B cell (primary cell): ENCODE measurements around the gene KIAA1217. TPM values are rescaled to one million over a fixed set of nuclear protein-coding genes. Genes with fewer than 3 reads are reported as not detected.

ENCODE experiments used
- ATAC-seq: fragments of 200-7000 bp; cut with Tn5 transposase; one replicate; pipeline ENCODE4 v1.10.0; 2021; ENCODE audit warnings: low read depth, mild to moderate bottlenecking, moderate number of reproducible peaks, moderate library complexity
- CTCF ChIA-PET: fragments of 350-600 bp; sonication (Branson Sonifier 250); formaldehyde crosslinking; loops from one replicate; lab custom pipeline; 2021; ENCODE audit warnings: antibody characterized with exemption, inconsistent platforms; lab: Charles Lee
- POLR2A ChIA-PET: fragments of 350-600 bp; sonication (Branson Sonifier 250); formaldehyde crosslinking; loops from one replicate; lab custom pipeline; 2021; ENCODE audit warnings: antibody characterized with exemption; lab: Charles Lee
- DNase-seq: peaks from one replicate; pipeline ENCODE4 v3.0.0; 2013
- H2AFZ ChIP-seq: 2 replicates; pipeline ENCODE4 v1.6.1; 2012; ENCODE audit warnings: mild to moderate bottlenecking, low read depth, low read length; ENCODE audit not compliant: insufficient read depth, poor library complexity, severe bottlenecking
- H3K27ac ChIP-seq, 2 donors: 1 replicate in 1 of 2; 2 replicates in 1 of 2; pipeline ENCODE4 v1.5.1; 2012 to 2013; ENCODE audit warnings: low read length in 2 of 2, mild to moderate bottlenecking in 2 of 2, moderate library complexity in 1 of 2
- H3K27me3 ChIP-seq, 4 experiments: fragments of 200-600 bp in 1 of 4; sonication (generic) in 1 of 4; replicated peaks in 1 of 4; 1 replicate in 2 of 4; 2 replicates in 2 of 4; pipeline versions ENCODE4 v1.6.1 to v1.7.0; 2013 to 2016; ENCODE audit warnings: low read length in 3 of 4, mild to moderate bottlenecking in 2 of 4, mixed read lengths in 1 of 4, moderate library complexity in 1 of 4; ENCODE audit not compliant: insufficient read depth in 4 of 4, control insufficient read depth in 3 of 4; ENCODE audit errors: control extremely low read depth in 1 of 4
- H3K36me3 ChIP-seq, 2 experiments: replicated peaks in 1 of 2; 1 replicate in 1 of 2; 2 replicates in 1 of 2; pipeline versions ENCODE4 v1.6.1 to v1.7.1; 2013; ENCODE audit warnings: low read length in 1 of 2; ENCODE audit not compliant: insufficient read depth in 2 of 2, control insufficient read depth in 1 of 2; ENCODE audit errors: control extremely low read depth in 1 of 2, extremely low read depth in 1 of 2
- H3K4me1 ChIP-seq, 2 donors: fragments of 200-600 bp in 1 of 2; sonication (generic) in 1 of 2; 1 replicate in 1 of 2; 2 replicates in 1 of 2; pipeline versions ENCODE4 v1.5.1 to v1.6.1; 2013 to 2017; ENCODE audit warnings: low read length in 2 of 2; ENCODE audit not compliant: control insufficient read depth in 2 of 2, insufficient read depth in 2 of 2
- H3K4me2 ChIP-seq: replicated peaks from 2 replicates; pipeline ENCODE3; 2012; ENCODE audit warnings: mild to moderate bottlenecking, low read depth, low read length; ENCODE audit not compliant: poor library complexity, severe bottlenecking
- H3K4me3 ChIP-seq, 5 experiments: fragments of 200-600 bp in 1 of 5; sonication (generic) in 1 of 5; 1 replicate in 3 of 5; 2 replicates in 2 of 5; pipeline versions ENCODE4 v1.5.1 to v1.7.0; 2011 to 2016; ENCODE audit warnings: low read length in 4 of 5, mild to moderate bottlenecking in 4 of 5, low read depth in 2 of 5, control low read depth in 1 of 5, moderate library complexity in 1 of 5; ENCODE audit not compliant: insufficient read depth in 1 of 5; ENCODE audit errors: control extremely low read depth in 1 of 5, extremely low read depth in 1 of 5
- H3K79me2 ChIP-seq: fragments of 200-600 bp; sonication (generic); one replicate; pipeline ENCODE4 v1.6.0; 2016; ENCODE audit warnings: low read length; ENCODE audit not compliant: control insufficient read depth, insufficient read depth
- H3K9ac ChIP-seq: fragments of 200-600 bp; sonication (generic); 2 replicates; pipeline ENCODE4 v1.6.1; 2017; ENCODE audit warnings: mild to moderate bottlenecking, low read length, moderate library complexity
- H3K9me3 ChIP-seq, 3 donors: one replicate each; pipeline versions ENCODE4 v1.6.1 to v1.7.1; 2013; ENCODE audit warnings: low read length in 2 of 3; ENCODE audit not compliant: control insufficient read depth in 2 of 3, insufficient read depth in 1 of 3; ENCODE audit errors: control extremely low read depth in 1 of 3
- H4K20me1 ChIP-seq: 2 replicates; pipeline ENCODE4 v1.6.0; 2012; ENCODE audit warnings: mild to moderate bottlenecking, low read length; ENCODE audit not compliant: insufficient read depth, control insufficient read depth, poor library complexity, severe bottlenecking
- H3K27ac Mint-ChIP-seq: one replicate; pipeline ENCODE4 v1.8.0; 2021; ENCODE audit warnings: mixed read lengths
- H3K27me3 Mint-ChIP-seq: one replicate; pipeline ENCODE4 v1.8.0; 2021; ENCODE audit warnings: mixed read lengths
- H3K4me1 Mint-ChIP-seq: one replicate; pipeline ENCODE4 v1.8.0; 2021; ENCODE audit warnings: mixed read lengths
- H3K4me3 Mint-ChIP-seq: one replicate; pipeline ENCODE4 v1.8.0; 2021; ENCODE audit warnings: mixed read lengths
- H3K9me3 Mint-ChIP-seq: one replicate; pipeline ENCODE4 v1.8.0; 2022; ENCODE audit warnings: mixed read lengths; ENCODE audit not compliant: insufficient read depth
- EZH2 ChIP-seq: IDR thresholded peaks from 2 replicates; pipeline ENCODE4 v1.6.1; 2012; ENCODE audit warnings: borderline replicate concordance, low read depth, mild to moderate bottlenecking, moderate library complexity, low read length; ENCODE audit not compliant: insufficient read depth, poor library complexity, severe bottlenecking
- WGBS: methylation state at CpG from one replicate; pipeline ENCODE4 v1.1.5; 2013; ENCODE audit warnings: missing lambda C conversion rate; ENCODE audit not compliant: insufficient coverage; 5-methylcytosine and 5-hydroxymethylcytosine counted together
- intact Hi-C: fragments of 100-400 bp; cut with micrococcal nuclease; formaldehyde crosslinking; loops from one replicate; pipeline ENCODE4 v1.10.0; 2022
- polyA plus RNA-seq: library from polyadenylated mRNA; depleted of rRNA; stranded (reverse); fragments of >200 nt; gene quantifications from 2 replicates; pipeline ENCODE4 v1.2.3, GENCODE V29; 2012
- total RNA-seq, 2 donors: library from RNA; stranded (reverse); fragments of 120-200 nt in 1 of 2; gene quantifications; 1 replicate in 1 of 2; 2 replicates in 1 of 2; pipeline versions ENCODE4 v1.2.3 to v1.2.4, GENCODE V29; 2013 to 2022
- TF ChIP-seq, protein P1 (sequence below): fragments of 200-600 bp; IDR thresholded peaks from one replicate; pipeline ENCODE4 v1.8.0; 2022; ENCODE audit warnings: antibody characterized with exemption, mild to moderate bottlenecking

Gene KIAA1217
- total and polyA plus RNA-seq, 2 donors (not counting 1 experiment from before 2014, with no cell fraction given) = 0.67 TPM; not detected in 1

- H4K20me1 ChIP-seq = no peaks in the 10 kb centered on the region
- no peak for TF ChIP-seq EZH2
- TF ChIP-seq, protein P1, sequence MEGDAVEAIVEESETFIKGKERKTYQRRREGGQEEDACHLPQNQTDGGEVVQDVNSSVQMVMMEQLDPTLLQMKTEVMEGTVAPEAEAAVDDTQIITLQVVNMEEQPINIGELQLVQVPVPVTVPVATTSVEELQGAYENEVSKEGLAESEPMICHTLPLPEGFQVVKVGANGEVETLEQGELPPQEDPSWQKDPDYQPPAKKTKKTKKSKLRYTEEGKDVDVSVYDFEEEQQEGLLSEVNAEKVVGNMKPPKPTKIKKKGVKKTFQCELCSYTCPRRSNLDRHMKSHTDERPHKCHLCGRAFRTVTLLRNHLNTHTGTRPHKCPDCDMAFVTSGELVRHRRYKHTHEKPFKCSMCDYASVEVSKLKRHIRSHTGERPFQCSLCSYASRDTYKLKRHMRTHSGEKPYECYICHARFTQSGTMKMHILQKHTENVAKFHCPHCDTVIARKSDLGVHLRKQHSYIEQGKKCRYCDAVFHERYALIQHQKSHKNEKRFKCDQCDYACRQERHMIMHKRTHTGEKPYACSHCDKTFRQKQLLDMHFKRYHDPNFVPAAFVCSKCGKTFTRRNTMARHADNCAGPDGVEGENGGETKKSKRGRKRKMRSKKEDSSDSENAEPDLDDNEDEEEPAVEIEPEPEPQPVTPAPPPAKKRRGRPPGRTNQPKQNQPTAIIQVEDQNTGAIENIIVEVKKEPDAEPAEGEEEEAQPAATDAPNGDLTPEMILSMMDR = no peak
- POLR2A ChIA-PET = no interaction called here
- H2AFZ ChIP-seq = no peak overlapping the region
- no peak for DNase-seq
- H3K9me3 ChIP-seq = no peaks in the 10 kb centered on the region
- intact Hi-C loops = no loop called here
- no peaks in the 10 kb centered on the region for H3K9me3 Mint-ChIP-seq
- ATAC-seq = no peak
- no peak overlapping the region for H3K27ac Mint-ChIP-seq
- H3K79me2 ChIP-seq = no peaks in the 10 kb centered on the region
- H3K27ac ChIP-seq = no peak overlapping the region
- H3K4me3 ChIP-seq = no peak overlapping the region
- CTCF ChIA-PET = no interaction called here
- H3K4me2 ChIP-seq = no peak overlapping the region
- no peak overlapping the region for H3K9ac ChIP-seq
- H3K27me3 ChIP-seq = no peaks in the 10 kb centered on the region
- no peak overlapping the region for H3K4me3 Mint-ChIP-seq
- H3K4me1 Mint-ChIP-seq = no peaks in the 10 kb centered on the region
- H3K4me1 ChIP-seq = no peaks in the 10 kb centered on the region
- H3K36me3 ChIP-seq = no peaks in the 10 kb centered on the region
- peaks cover 9% of the 10 kb centered on the region for H3K27me3 Mint-ChIP-seq
- WGBS = 84% methylated on average over 17 of the region's 22 CpGs
Measured at GRCh38 chr10:24552346-24553016, 343.5 kb downstream of the KIAA1217 start.

DNA sequence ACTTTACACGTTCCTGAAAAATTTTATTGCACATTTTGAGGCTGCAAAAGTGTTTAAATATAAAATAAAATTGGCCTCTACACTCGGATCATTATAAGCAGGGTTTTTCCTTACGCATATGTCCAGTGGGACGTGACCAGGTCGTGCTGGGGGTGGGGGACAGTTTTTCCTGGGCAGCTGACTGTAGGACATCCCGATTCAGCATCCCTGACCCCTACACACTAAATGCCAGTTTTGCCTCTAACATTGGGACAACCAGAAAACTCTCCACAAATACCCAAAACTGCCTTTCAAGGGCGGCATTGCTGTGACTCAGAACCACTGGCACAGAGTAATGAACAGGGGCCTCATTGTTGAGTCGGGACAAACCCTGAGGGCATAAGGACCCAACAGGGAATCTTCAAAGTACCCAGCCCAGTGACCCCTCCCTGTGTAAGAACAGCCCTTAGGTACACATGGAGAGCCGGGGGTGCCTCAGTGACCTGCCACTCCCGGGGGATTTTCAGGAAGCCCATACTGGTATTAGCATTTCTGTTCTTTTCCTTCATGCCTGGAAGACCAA lies 344.2 kb downstream of the KIAA1217 start:
- Mint-ChIP-seq H3K4me1 (no peaks in the 10 kb centered on the region), H3K27ac (no peak overlapping the region), H3K4me3 (no peak overlapping the region), H3K27me3 (peaks cover 9% of the 10 kb centered on the region), H3K9me3 (no peaks in the 10 kb centered on the region)
- no peaks in the 10 kb centered on the region for H3K36me3 ChIP-seq
- ATAC-seq (no peak), DNase-seq (no peak)
- POLR2A ChIA-PET = no interaction called here
- no peaks in the 10 kb centered on the region for H3K79me2 ChIP-seq
- no peak overlapping the region for H3K9ac ChIP-seq
- no peaks in the 10 kb centered on the region for H4K20me1 ChIP-seq
- WGBS = 78% methylated on average over 5 of the region's 10 CpGs
- H3K9me3 ChIP-seq = no peaks in the 10 kb centered on the region
- H2AFZ ChIP-seq = no peak overlapping the region
- intact Hi-C loops = no loop called here
- H3K27me3 ChIP-seq = no peaks in the 10 kb centered on the region
- H3K4me2 ChIP-seq = no peak overlapping the region
- H3K4me1 ChIP-seq = no peaks in the 10 kb centered on the region
- H3K27ac ChIP-seq = no peak overlapping the region
- CTCF ChIA-PET = no interaction called here
- TF ChIP-seq, protein P1 = no peak
- TF ChIP-seq EZH2 = no peak
- no peak overlapping the region for H3K4me3 ChIP-seq
